HCT116 (cell line): ENCODE data around the gene TTYH2.

Experiments
- ATF3 ChIP-seq: IDR thresholded peaks from 2 replicates; pipeline ENCODE4 v1.6.1; 2012
- CEBPB ChIP-seq: IDR thresholded peaks from 2 replicates; pipeline ENCODE4 v1.6.1; 2012; ENCODE audit warnings: low read depth
- CTCF ChIP-seq, 3 experiments: fragments of 200-600 bp in 1 of 3; sonication (generic) in 1 of 3; IDR thresholded peaks in 2 of 3; conservative IDR thresholded peaks in 1 of 3; 2 replicates each; pipeline ENCODE4 v1.5.1; 2012 to 2017; ENCODE audit warnings: low read depth in 2 of 3, low read length in 2 of 3, antibody characterized with exemption in 1 of 3, borderline replicate concordance in 1 of 3, control low read depth in 1 of 3, mild to moderate bottlenecking in 1 of 3, mixed read lengths in 1 of 3, mixed run types in 1 of 3, moderate library complexity in 1 of 3; ENCODE audit not compliant: insufficient read depth in 1 of 3
- POLR2A ChIP-seq: IDR thresholded peaks from 2 replicates; pipeline ENCODE4 v1.7.0; 2011; ENCODE audit warnings: borderline replicate concordance; ENCODE audit not compliant: insufficient read depth, insufficient read length; ENCODE audit errors: extremely low read depth

GRCh38 chr17:74170924-74171323 is 42.4 kb upstream of the TTYH2 start:
- TF ChIP-seq CTCF (IDR thresholded peaks at IDR 0.05 in 2 of 3, conservative IDR thresholded peaks at IDR 0.05 in 1 of 3; ENCODE audit: borderline replicate concordance in 1 of 3, insufficient read depth in 1 of 3, low read depth in 2 of 3, low read length in 2 of 3) = no peak
- no peak for TF ChIP-seq CEBPB
- no peak for TF ChIP-seq POLR2A
- TF ChIP-seq ATF3 = no peak
